GM21717 (cell line): Measurements from ENCODE around the gene GABRB1.

ENCODE experiments used
- ATAC-seq: cut with Tn5 transposase; IDR thresholded peaks from one replicate; pipeline ENCODE4 v1.9.1; 2021; ENCODE audit warnings: mild to moderate bottlenecking, moderate library complexity; ENCODE audit not compliant: unreplicated experiment

Gene GABRB1

GRCh38 chr4:47045261-47045660 lies 13.9 kb downstream of the GABRB1 start:
- ATAC-seq: no peak

GRCh38 chr4:47049347-47049746 lies 18.0 kb downstream of the GABRB1 start:
- ATAC-seq: no peak

- no peak for ATAC-seq
These were observed 19.7 kb downstream of the GABRB1 start for GRCh38 chr4:47050761-47051725.

GRCh38 chr4:47053485-47053884 lies 22.1 kb downstream of the GABRB1 start:
- no peak for ATAC-seq

DNA sequence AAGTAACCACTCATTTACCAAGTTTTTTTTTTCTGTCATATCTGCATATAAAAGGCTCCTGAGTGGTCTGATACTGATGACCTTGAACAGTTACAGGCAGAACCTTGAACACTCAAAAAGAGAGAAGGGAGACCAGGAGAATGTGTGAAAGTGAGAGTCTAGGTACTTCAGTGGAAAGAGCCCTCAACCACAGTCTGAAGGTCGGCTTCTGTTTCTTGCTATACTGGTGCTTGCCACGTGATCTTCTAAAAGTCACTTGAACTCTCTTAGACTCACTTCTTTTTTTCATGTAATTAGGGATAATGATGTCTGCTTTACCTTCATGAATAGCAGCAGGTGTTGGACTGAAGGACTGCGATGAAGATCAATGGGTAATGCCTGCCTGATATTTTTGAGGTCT lies 22.8 kb downstream of the GABRB1 start:
- ATAC-seq: no peak

GRCh38 chr4:47057991-47058390 lies 26.6 kb downstream of the GABRB1 start:
- ATAC-seq: no peak

DNA sequence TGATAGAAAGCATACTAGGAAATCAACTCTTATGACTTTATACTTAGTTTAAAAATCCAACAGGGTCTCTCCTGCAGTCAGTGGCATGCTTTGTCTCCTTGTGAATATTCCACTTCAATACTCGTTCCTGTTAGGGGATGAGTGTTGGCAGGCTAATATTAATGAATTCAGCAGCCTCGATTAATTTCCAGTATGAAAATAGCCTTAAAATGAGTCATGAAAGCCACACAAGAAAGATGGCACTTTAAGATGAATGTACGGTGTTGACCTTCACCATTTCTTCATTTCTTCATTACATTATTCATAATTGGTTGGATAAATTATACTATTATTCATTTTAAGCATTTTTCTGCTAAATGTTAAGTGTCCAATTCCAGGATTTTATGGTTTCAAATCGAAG lies 29.2 kb downstream of the GABRB1 start:
- ATAC-seq: no peak

GRCh38 chr4:47061435-47061834 lies 30.1 kb downstream of the GABRB1 start:
- ATAC-seq: no peak

GRCh38 chr4:47065051-47065481 lies 33.7 kb downstream of the GABRB1 start:
- no peak for ATAC-seq

DNA sequence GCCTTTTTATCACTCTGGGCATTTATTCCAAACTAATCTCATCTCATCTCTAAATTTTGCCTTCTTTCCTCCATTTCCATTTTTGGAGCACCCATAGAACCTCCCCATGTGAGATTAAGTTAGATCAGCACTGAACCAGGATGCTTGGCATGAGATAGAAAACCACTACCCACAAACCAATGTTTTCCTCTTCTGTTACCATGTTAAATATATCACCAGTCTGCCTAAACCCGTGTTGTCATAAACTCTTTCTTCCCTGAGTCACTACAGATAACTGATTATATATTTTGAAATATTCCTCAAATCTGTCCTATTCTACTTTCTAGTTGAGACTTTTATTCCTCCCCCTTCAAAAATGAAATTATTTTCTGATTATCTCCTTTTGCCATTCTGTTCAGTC lies 37.6 kb downstream of the GABRB1 start:
- no peak for ATAC-seq

GRCh38 chr4:47071901-47072341 lies 40.6 kb downstream of the GABRB1 start:
- ATAC-seq: no peak

DNA sequence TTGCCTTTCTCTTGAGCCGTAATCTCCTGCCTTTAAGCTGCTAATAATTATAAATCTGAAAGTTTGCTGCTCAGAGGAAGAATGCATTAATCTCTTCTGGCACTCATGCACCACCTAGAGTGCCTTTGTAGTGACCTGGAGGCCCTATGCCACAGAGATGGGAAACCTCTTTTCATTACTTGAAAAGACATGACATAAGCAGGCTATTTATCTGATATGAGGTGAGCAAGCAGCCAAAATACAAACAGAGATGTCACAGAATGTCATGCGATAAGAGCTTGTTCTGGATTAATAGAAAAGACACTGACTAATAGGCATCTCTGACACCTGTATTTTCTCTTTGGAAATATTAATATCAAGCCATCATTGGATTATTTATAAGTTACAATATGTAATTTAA lies 42.3 kb downstream of the GABRB1 start:
- ATAC-seq: no peak

- ATAC-seq: no peak
These were observed 43.4 kb downstream of the GABRB1 start for GRCh38 chr4:47074816-47075215.

DNA sequence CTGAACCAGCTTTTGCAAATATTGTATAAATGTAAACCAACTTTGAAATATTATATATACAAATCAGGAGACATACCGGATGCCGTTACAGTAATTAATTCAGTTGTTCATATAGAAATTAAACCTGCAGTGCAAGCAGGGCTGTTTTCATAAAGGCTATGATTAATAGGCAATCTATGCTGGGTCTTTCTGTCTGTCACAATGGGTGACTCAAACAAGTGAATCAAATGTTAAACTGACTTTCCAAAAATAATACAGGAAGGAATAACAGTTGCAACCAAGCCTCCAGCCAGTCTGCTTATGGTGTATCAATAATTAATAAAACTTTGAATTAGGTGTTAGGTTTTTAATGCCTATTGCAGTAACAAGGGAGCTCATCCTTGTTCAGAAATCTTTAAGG lies 43.9 kb downstream of the GABRB1 start:
- no peak for ATAC-seq

DNA sequence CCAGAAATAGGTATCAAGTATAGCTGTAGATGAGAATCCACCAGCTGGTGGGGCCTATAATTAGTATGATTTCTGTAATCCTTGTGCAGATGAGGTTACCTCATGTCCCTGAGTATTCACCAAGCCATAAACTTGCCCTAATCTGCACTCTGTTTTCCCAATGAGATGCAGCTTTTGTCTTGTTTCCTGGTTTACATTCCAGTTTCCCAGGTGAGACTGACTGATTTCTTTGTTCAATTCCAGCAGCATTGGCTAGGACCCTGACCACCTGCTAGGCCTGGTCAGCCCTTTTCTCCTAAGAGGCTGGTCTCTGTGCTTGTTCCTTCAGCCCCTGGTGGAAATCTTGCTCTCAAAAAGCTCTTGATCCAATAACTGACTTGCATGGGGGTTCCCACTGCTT lies 44.6 kb downstream of the GABRB1 start:
- no peak for ATAC-seq

DNA sequence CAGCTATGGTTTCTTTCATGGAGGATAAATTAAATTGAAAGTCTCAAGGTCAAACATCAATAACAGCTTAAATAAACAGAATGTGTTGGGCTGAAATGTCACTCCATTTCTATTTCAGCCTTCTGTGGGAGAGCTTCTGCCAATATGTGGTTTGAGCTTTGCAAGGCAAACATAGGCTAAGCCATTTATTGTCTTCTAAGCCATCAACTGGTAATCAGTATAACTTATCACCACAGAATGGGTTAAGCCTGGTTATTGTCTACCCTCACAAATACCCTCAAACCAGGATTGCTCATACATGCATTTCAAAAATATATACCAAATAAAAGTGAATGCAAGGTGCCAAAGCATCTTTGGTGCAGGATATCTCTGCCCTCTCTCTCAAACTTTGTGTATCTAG lies 52.7 kb downstream of the GABRB1 start:
- ATAC-seq: no peak

DNA sequence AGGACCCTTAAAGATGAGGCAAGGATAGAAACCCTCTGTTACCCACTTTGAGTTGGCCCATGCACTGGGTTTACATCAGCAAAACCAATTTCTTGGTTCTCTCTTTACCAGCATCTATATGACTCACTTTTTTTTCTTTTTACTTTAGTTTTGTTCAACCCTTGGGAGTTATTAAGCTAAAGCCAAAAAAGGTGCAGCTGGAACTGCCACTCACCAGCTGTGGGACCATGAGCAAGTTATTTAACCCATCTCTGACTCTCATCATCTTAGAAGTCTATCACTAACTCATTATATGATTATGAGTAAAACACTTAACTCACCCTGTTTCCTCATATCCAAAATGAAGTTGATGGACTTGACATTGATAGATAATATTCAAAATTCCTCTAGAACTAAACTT lies 53.4 kb downstream of the GABRB1 start:
- ATAC-seq: no peak

- ATAC-seq: no peak
These were observed 56.9 kb downstream of the GABRB1 start for GRCh38 chr4:47088298-47088697.

DNA sequence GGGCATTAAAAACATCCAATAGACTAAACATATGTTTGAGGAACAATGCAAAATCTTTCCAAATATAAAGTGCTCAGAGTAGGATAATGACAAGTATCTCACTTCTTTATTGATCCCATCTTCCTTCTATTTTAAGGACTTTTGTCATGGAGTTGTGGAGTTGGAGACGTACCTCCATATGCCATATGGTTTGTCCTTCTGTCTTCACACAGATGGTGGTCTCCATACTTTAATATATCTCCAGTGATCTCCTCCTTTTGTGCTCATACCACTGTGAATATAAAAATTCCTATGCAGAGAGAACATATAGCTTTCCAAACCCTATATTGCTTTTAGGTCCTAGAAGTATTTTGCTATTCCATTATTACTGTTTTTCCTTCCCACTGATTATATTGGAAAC lies 64.5 kb downstream of the GABRB1 start:
- ATAC-seq: no peak

GRCh38 chr4:47101453-47101852 lies 70.1 kb downstream of the GABRB1 start:
- no peak for ATAC-seq

DNA sequence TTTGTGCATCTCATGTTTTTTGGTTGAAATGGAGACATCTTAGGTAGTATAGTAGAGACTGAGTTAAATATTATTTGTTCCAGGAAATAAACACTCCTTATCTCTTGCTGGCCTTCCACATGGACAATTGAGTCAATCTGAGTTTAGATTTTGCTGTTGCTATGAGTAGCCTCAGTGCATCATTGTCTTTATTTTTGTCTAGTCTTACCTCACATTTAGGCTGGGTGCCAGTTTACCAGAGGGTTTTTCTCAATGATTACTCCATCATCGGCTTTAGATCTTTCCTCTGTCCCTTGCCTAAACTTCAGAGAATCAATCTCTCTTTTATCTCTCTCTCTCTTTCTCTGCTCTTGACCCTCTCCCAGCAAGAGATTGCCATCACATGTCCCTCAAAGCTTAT lies 73.6 kb downstream of the GABRB1 start:
- no peak for ATAC-seq

GRCh38 chr4:47106561-47106960 lies 75.2 kb downstream of the GABRB1 start:
- no peak for ATAC-seq

- no peak for ATAC-seq
These were observed 78.0 kb downstream of the GABRB1 start for GRCh38 chr4:47109379-47109778.
